AG09309 (cell line): ENCODE measurements around the gene KHNYN.
"Not testable (repeated sequence)": the region's sequence is repeated elsewhere in the genome, so short reads cannot be mapped to it uniquely, and the experiment has no call there.

Experiments used
- DNase-seq: peaks from one replicate; pipeline ENCODE4 v3.0.0-alpha.2; 2010; ENCODE audit warnings: low read depth
- H3K4me3 ChIP-seq: 2 replicates; pipeline ENCODE4 v1.5.1; 2011; ENCODE audit warnings: mild to moderate bottlenecking, low read depth, low read length, moderate library complexity; ENCODE audit not compliant: control insufficient read depth
- TF ChIP-seq, protein P1 (sequence below): IDR thresholded peaks from 2 replicates; pipeline ENCODE4 v1.5.1; 2011; ENCODE audit warnings: mild to moderate bottlenecking, low read depth, low read length, inconsistent platforms; ENCODE audit not compliant: insufficient read depth, control insufficient read depth; ENCODE audit errors: missing control alignments

The KHNYN gene

DNA sequence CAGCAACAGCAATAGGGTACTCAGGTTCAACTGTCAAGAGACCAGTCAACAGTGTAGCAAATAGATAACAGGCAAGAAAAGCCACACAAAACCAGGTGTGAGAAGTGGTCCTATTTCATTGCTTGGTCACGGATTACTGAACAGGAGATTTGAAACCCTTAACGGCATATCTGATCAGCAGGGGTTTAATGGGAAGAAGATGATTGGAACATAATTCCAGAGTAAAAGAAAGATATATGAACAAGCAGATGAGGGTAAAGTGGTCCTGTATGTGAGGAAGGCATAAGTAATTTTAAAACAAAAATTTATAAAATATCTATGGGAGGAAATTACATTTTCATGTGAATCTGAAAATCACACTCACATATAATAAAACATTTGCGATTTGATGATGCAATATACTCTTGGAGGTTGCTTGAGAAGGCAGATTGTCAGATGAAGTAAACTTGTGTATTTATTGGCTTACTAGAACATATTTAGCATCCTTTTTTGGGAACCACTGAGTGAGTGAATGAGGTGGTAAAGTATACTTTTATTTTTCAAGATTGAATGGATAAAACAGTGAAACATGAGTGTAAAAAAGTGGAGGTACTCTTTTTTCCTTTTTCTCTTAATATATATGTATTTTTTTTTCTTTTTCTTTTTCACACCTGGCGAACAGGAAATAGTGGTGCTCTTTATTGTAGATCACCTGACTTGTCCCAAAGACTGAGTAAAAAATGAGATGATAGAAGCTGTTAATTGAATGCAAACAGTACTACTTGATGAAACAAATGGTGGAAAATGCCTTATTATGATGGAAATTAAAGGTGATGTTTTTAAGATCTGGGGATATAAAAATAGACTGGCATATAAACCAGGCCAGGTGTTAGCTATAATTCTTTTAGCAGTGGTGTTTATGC, 34.4 kb downstream of the KHNYN start:
- DNase-seq, result no peak
- TF ChIP-seq, protein P1, sequence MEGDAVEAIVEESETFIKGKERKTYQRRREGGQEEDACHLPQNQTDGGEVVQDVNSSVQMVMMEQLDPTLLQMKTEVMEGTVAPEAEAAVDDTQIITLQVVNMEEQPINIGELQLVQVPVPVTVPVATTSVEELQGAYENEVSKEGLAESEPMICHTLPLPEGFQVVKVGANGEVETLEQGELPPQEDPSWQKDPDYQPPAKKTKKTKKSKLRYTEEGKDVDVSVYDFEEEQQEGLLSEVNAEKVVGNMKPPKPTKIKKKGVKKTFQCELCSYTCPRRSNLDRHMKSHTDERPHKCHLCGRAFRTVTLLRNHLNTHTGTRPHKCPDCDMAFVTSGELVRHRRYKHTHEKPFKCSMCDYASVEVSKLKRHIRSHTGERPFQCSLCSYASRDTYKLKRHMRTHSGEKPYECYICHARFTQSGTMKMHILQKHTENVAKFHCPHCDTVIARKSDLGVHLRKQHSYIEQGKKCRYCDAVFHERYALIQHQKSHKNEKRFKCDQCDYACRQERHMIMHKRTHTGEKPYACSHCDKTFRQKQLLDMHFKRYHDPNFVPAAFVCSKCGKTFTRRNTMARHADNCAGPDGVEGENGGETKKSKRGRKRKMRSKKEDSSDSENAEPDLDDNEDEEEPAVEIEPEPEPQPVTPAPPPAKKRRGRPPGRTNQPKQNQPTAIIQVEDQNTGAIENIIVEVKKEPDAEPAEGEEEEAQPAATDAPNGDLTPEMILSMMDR, result no peak
- H3K4me3 ChIP-seq, result no peak overlapping the region

DNA sequence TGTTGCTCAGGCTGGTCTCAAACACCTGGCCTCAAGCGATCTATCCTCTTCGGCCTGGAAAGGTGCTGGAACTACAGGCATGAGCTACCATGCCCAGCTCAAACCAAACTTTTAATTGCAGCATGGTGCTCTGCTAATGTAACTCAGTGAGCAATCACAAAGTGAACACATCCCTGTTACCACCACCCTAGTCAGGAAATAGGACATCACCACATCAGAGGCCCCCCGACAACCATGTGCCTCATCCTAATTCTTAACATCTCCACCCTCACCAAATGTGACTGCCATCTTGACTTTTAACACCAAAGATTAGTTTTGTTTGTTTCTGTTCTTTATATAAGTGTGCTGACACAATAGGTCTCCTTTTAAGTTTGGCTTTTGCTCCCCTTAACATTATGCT, 35.6 kb downstream of the KHNYN start:
- TF ChIP-seq, protein P1, result no peak
- H3K4me3 ChIP-seq, result no peak overlapping the region
- DNase-seq, result no peak

DNA sequence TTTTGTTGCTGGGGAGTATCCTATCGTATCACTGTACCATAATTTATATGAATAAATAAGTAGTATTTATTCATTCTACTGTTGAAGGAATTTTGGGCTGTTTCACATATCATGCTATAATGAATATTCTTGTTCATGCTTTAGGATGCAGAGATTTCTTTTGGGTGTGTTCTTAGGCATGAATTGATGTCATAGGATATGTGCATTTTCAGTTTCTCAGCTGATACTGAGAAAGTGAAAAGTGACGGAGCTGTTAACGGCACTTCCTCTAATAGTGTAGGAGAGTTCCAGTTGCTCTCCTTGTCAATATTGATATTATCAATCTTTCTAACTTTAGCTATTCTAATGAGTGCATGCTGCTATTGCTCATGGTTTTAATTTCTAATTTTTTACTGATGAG, 36.1 kb downstream of the KHNYN start:
- DNase-seq, result no peak
- TF ChIP-seq, protein P1, result no peak
- H3K4me3 ChIP-seq, result no peak overlapping the region

DNA sequence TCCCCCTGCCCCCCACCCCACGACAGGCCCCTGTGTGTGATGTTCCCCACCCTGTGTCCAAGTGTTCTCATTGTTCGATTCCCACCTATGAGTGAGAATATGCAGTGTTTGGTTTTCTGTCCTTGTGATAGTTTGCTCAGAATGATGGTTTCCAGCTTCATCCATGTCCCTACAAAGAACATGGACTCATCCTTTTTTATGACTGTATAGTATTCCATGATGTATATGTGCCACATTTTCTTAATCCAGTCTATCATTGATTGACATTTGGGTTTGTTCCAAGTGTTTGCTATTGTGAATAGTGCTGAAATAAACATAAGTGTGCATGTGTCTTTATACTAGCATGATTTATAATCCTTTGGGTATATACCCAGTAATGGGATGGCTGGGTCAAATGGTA, 40.7 kb downstream of the KHNYN start:
- not testable (repeated sequence) for H3K4me3 ChIP-seq, DNase-seq

DNA sequence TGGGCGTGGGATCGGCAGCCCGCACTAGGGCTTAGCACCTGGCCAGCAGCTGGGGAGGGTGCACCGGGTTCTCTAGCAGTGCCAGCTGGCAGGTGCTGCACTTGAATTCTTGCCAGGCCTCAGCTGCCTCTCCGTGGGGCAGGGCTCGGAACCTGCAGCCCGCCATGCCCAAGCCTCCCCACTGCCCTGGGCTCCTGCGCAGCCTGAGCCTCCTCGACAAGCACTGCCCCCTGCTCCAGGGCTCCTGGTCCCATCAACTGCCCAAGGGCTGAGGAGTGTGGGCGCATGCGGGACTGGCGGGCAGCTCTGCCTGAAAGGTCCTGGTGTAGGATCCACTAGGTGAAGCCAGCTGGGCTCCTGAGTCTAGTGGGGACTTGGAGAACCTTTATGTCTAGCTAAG, 43.5 kb downstream of the KHNYN start:
- H3K4me3 ChIP-seq, result no peak overlapping the region
- no peak for DNase-seq
- TF ChIP-seq, protein P1, result no peak

DNA sequence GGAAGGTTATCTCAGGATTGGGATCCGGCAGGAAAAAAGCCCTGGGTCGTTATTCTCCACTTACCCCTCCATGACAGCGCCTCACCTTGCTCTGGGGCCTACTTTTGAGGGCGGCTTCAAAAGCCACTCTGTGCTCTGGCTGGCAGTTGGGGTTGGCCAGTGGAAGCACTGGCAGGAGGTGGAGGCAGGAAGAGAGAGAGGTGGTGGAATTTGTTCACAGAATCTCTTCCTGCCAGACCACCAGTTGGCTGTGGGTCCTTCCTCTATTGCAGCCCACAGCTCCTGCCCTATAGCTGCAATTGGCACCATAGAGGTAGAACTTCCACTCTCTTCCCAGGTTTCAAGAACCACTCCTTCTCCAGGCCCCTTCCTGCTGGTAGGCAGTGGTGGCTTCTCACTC, 45.5 kb downstream of the KHNYN start:
- TF ChIP-seq, protein P1, result no peak
- no peak for DNase-seq
- no peak overlapping the region for H3K4me3 ChIP-seq

DNA sequence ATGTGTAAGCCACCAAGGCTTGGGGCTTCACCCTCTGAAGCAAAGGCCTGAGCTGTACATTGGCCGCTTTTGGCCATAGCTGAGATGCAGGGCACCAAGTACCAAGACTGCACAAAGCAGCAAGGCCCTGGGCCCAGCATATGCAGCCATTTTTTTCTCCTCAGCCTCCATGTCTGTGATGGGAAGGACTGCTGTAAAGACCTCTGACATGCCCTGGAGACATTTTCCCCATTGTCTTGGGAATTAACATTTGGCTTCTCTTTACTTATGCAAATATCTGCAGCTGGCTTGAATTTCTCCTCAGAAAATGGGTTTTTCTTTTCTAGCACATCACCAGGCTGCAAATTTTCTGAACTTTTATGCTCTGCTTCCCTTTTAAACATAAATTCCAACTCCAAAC, 50.2 kb downstream of the KHNYN start:
- DNase-seq, H3K4me3 ChIP-seq: not testable (repeated sequence)
